Breast epithelium (tissue), 4 donors: Measurements from ENCODE around the gene FCF1. TPM values are rescaled to one million over a fixed set of nuclear protein-coding genes. Genes with fewer than 3 reads are reported as not detected.

Experiments used
- DNase-seq, 2 donors: peaks; one replicate each; pipeline ENCODE4 v3.0.0-alpha.2; 2019; ENCODE audit warnings: low spot score in 2 of 2
- H3K27ac ChIP-seq, 2 donors: fragments of 200-600 bp; sonication (generic) in 1 of 2; one replicate each; pipeline ENCODE4 v1.5.1; 2016 to 2019; ENCODE audit warnings: mild to moderate bottlenecking in 1 of 2
- H3K27me3 ChIP-seq, 2 donors: fragments of 200-600 bp; sonication (generic) in 1 of 2; one replicate each; pipeline versions ENCODE4 v1.5.1 to v1.6.0; 2017 to 2019; ENCODE audit warnings: control low read depth in 1 of 2, mild to moderate bottlenecking in 1 of 2
- H3K36me3 ChIP-seq: fragments of 200-600 bp; one replicate; pipeline ENCODE4 v1.5.1; 2019
- H3K4me1 ChIP-seq, 2 donors: fragments of 200-600 bp; sonication (generic); one replicate each; pipeline ENCODE4 v1.5.1; 2016 to 2019; ENCODE audit warnings: control low read depth in 1 of 2
- H3K4me3 ChIP-seq, 3 donors: fragments of 200-600 bp; sonication (generic); 1 replicate in 2 of 3; 2 replicates in 1 of 3; pipeline ENCODE4 v1.5.1; 2016 to 2019; ENCODE audit warnings: mild to moderate bottlenecking in 3 of 3, moderate library complexity in 2 of 3
- H3K9me3 ChIP-seq, 2 donors: fragments of 200-600 bp; sonication (generic) in 1 of 2; one replicate each; pipeline ENCODE4 v1.5.1; 2016 to 2019; ENCODE audit warnings: control low read depth in 1 of 2
- CTCF ChIP-seq, 3 donors: fragments of 450-650 bp; IDR thresholded peaks; one replicate each; pipeline ENCODE4 v1.5.1; 2016 to 2017; ENCODE audit warnings: antibody characterized with exemption in 3 of 3, mild to moderate bottlenecking in 3 of 3, moderate library complexity in 3 of 3
- POLR2A ChIP-seq: fragments of 450-650 bp; IDR thresholded peaks from one replicate; pipeline ENCODE4 v1.6.1; 2016; ENCODE audit warnings: antibody characterized with exemption, mild to moderate bottlenecking, moderate library complexity
- POLR2AphosphoS5 ChIP-seq, 3 donors: sonication (generic); formaldehyde crosslinking; IDR thresholded peaks; one replicate each; pipeline ENCODE4 v1.6.1; 2017; ENCODE audit warnings: antibody characterized with exemption in 3 of 3
- intact Hi-C: fragments of 100-400 bp; cut with DNase I; formaldehyde crosslinking; loops from one replicate; pipeline ENCODE4 v1.15.1; 2023; ENCODE audit warnings: low total_unique reads
- total RNA-seq, 3 donors: library from RNA; depleted of rRNA; stranded (reverse); fragments of >200 nt; gene quantifications; one replicate each; pipeline ENCODE4 v1.1.0, GENCODE V29; 2016

FCF1 gene
- total RNA-seq, 3 donors from 2014 or later, result 29.4 to 34.6 (median 33.8) TPM

DNA sequence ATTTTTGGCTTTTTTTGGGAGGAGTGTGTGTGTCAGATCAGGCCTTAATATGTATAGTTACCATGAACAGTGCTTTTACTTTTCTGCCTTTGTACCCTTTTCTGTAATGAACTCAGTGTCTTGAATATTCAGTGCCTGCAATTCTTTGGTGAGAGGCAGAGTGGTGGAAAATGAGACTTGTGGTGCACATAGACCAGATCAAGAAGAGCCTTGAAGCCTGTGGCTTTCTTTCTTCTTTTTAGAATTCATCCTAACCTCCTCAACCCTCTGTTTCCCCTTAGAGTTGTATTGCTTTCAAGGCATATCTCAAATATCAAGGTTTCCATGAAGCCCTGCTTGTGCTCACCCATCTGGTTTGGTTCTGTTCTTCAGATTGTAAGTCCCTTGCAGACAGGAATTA is 52.8 kb downstream of the FCF1 start:
- intact Hi-C loops, result no loop called here
- no peaks in the 10 kb centered on the region for H3K9me3 ChIP-seq
- peak overlapping the region; percentile 77 to 99 (median 97) for H3K4me3 ChIP-seq
- H3K4me1 ChIP-seq, result no peaks in the 10 kb centered on the region
- no peaks in the 10 kb centered on the region for H3K27me3 ChIP-seq
- no peak overlapping the region for H3K27ac ChIP-seq
- no peak for DNase-seq
- no peak for TF ChIP-seq POLR2A
- no peak for TF ChIP-seq POLR2AphosphoS5 (IDR thresholded peaks at IDR 0.05)
- TF ChIP-seq CTCF (IDR thresholded peaks at IDR 0.05), result no peak
- no peaks in the 10 kb centered on the region for H3K36me3 ChIP-seq

DNA sequence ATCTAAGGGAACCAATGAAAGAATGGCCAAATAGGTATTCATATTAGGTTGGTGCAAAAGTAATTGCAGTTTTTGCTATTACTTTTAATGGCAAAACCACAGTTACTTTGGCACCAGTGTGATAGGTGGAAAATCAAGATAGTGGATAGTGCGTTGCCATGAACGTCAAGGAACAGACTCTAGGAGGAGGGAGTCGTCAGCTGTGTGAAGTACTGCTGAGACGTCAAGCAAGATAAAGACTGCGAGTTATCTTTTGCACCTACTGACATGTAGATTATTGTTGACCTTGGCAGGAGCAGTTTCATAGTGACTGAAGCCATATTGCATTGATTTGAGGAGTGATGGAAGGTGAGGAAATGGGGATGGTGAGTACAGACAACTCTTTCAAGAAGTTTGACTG is 58.5 kb downstream of the FCF1 start:
- Histone ChIP-seq H3K36me3 (no peaks in the 10 kb centered on the region), H3K4me1 (no peaks in the 10 kb centered on the region), H3K4me3 (no peak overlapping the region), H3K27ac (no peak overlapping the region), H3K27me3 (no peaks in the 10 kb centered on the region), H3K9me3 (no peaks in the 10 kb centered on the region)
- TF ChIP-seq POLR2A, result no peak
- no peak for TF ChIP-seq POLR2AphosphoS5 (IDR thresholded peaks at IDR 0.05)
- TF ChIP-seq CTCF (IDR thresholded peaks at IDR 0.05), result no peak
- DNase-seq, result no peak
- intact Hi-C loops, result no loop called here

- Histone ChIP-seq H3K9me3 (no peaks in the 10 kb centered on the region), H3K36me3 (peaks cover 17% of the 10 kb centered on the region)
- intact Hi-C loops, result no loop called here
Observed at GRCh38 chr14:74784634-74785033, 71.7 kb downstream of the FCF1 start.

GRCh38 chr14:74785056-74785613 is 72.2 kb downstream of the FCF1 start:
- intact Hi-C loops, result no loop called here
- TF ChIP-seq CTCF (IDR thresholded peaks at IDR 0.05), result no peak
- TF ChIP-seq POLR2AphosphoS5 (IDR thresholded peaks at IDR 0.05), result no peak
- H3K36me3 ChIP-seq, result peaks cover 17% of the 10 kb centered on the region

More at GRCh38 chr14:74784634-74785033, 71.7 kb downstream of the FCF1 start:
- Histone ChIP-seq H3K27ac (no peak overlapping the region), H3K4me1 (no peaks in the 10 kb centered on the region), H3K27me3 (no peaks in the 10 kb centered on the region), H3K4me3 (no peak overlapping the region)
- DNase-seq, result no peak
- TF ChIP-seq CTCF (IDR thresholded peaks at IDR 0.05) (no peak), POLR2AphosphoS5 (IDR thresholded peaks at IDR 0.05) (no peak), POLR2A (no peak)

DNA sequence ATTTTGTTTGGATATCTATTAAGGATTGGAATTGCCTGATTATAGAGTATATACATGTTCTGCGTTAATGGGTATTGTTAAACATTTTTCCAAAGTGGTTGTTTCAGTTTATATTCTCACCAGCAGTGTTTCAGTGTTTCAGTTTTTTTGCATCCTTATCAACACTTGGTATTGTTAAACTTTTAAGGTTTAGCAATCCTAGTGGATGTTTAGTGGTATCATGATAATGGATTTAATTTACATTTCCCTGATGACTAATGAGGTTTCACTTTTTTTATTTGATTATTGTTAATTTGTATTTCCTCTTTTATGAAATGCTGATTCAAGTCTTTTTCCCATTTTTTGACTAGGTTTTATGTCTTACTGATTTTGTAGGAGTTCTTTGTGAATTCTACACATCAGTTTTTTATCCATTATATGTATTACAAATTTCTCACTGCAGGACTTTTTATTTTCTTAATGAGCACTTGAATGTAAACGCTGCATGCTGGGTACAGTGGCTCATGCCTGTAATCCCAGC is 73.9 kb downstream of the FCF1 start:
- H3K27ac ChIP-seq, result no peak overlapping the region
- H3K4me1 ChIP-seq, result no peaks in the 10 kb centered on the region
- H3K4me3 ChIP-seq, result no peak overlapping the region
- H3K27me3 ChIP-seq, result no peaks in the 10 kb centered on the region
- no peak for DNase-seq
- no peaks in the 10 kb centered on the region for H3K9me3 ChIP-seq
- intact Hi-C loops, result no loop called here
- TF ChIP-seq POLR2A (no peak), POLR2AphosphoS5 (IDR thresholded peaks at IDR 0.05) (no peak), CTCF (IDR thresholded peaks at IDR 0.05) (no peak)
- peaks cover 9% of the 10 kb centered on the region for H3K36me3 ChIP-seq

More at GRCh38 chr14:74785056-74785613, 72.2 kb downstream of the FCF1 start:
- H3K27ac ChIP-seq, result no peak overlapping the region
- no peaks in the 10 kb centered on the region for H3K9me3 ChIP-seq
- H3K27me3 ChIP-seq, result no peaks in the 10 kb centered on the region
- DNase-seq, result no peak
- no peaks in the 10 kb centered on the region for H3K4me1 ChIP-seq
- H3K4me3 ChIP-seq, result no peak overlapping the region

Other genes with a start within 250 kb of the FCF1 start
- gene NPC2, start 219.8 kb upstream of the FCF1 start, total RNA-seq, result 100 to 1,000 TPM; 277 to 663 (median 594) TPM
- 10 to 100 TPM; 17.3 to 31.8 (median 21.3) TPM for gene ISCA2, start 219.4 kb upstream of the FCF1 start, total RNA-seq
- gene LTBP2, start 100.9 kb upstream of the FCF1 start, total RNA-seq, result 10 to 100 TPM; 34.7 to 91.1 (median 79.0) TPM
- gene AREL1, start 64 bp upstream of the FCF1 start, total RNA-seq, result 10 to 100 TPM; 17.0 to 24.3 (median 24.0) TPM
- 10 to 100 TPM; 50.9 to 97.0 (median 79.6) TPM for gene YLPM1, start 50.2 kb downstream of the FCF1 start, total RNA-seq
- not detected for gene PROX2, start 163.0 kb downstream of the FCF1 start, total RNA-seq
- gene DLST, start 168.8 kb downstream of the FCF1 start, total RNA-seq, result 100 to 1,000 TPM in 1 of 3 donors, 10 to 100 TPM in 2; 73.4 to 104 (median 76.1) TPM
- gene RPS6KL1, start 210.1 kb downstream of the FCF1 start, total RNA-seq, result 1 to 10 TPM; 2.9 to 5.6 (median 3.3) TPM
- 10 to 100 TPM in 1 of 3 donors, 1 to 10 TPM in 2; 3.7 to 17.9 (median 8.2) TPM for gene PGF, start 242.5 kb downstream of the FCF1 start, total RNA-seq